ENCODE results near the gene HMCES.

DNA sequence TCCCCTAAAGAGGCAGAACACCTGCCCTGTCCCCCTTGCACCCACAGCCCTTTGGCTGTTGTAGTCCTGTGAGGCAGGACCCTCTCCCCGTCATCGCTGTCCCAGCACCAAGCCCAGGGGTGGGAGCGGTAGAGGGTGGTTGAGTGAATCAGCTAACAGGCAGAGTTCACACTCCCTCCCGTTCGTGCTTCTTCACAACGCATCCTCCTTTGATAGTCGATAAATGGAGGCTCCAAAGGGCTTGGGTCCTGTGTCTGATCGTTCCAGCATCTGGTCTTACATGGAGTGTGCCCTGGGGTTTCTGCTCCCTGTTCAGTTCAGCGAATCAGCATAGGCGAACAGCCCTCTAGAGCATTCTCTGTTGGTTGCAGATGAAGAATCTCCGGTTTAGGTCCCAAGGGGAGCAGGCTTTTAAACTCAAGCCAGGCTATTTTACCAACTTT, 820 bp upstream of the HMCES start:
- TF ChIP-seq, protein P1, sequence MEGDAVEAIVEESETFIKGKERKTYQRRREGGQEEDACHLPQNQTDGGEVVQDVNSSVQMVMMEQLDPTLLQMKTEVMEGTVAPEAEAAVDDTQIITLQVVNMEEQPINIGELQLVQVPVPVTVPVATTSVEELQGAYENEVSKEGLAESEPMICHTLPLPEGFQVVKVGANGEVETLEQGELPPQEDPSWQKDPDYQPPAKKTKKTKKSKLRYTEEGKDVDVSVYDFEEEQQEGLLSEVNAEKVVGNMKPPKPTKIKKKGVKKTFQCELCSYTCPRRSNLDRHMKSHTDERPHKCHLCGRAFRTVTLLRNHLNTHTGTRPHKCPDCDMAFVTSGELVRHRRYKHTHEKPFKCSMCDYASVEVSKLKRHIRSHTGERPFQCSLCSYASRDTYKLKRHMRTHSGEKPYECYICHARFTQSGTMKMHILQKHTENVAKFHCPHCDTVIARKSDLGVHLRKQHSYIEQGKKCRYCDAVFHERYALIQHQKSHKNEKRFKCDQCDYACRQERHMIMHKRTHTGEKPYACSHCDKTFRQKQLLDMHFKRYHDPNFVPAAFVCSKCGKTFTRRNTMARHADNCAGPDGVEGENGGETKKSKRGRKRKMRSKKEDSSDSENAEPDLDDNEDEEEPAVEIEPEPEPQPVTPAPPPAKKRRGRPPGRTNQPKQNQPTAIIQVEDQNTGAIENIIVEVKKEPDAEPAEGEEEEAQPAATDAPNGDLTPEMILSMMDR (IDR thresholded peaks at IDR 0.05; ENCODE audit: low read depth, low read length): no peak
- TF ChIP-seq EZH2phosphoT487 (IDR thresholded peaks at IDR 0.05; ENCODE audit: low read depth): no peak
